Stimulated activated CD4-positive, alpha-beta T cell treated with anti-CD3 and anti-CD28 coated beads, Interleukin-2, amount 100 ng/mL, for 4 hours (primary cell): ENCODE measurements around the gene NUP98.

ENCODE experiments used
- DNase-seq: peaks from one replicate; pipeline ENCODE4 v3.0.0-alpha.2; 2020; ENCODE audit warnings: low read depth

Gene NUP98

DNA sequence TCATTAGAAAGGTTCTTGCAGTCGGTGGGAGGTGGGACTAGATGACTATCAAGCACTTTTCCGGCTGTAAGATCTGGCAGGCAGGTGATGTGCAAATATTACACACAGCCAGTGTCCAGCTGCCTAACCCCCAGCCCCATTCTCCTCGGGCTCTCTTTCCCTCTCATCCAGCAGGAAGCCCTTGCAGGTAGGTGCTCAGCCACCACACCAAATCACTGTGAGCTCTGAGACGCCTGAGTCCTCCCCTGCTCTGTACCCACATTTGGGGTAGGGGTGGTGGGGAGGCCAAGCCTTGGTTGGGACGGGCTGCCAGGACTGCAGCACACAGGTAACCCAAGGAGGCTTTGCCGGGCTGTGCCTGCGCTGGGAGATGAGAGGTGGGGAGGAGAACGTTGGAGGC is 156.2 kb downstream of the NUP98 start:
- DNase-seq, result no peak

DNA sequence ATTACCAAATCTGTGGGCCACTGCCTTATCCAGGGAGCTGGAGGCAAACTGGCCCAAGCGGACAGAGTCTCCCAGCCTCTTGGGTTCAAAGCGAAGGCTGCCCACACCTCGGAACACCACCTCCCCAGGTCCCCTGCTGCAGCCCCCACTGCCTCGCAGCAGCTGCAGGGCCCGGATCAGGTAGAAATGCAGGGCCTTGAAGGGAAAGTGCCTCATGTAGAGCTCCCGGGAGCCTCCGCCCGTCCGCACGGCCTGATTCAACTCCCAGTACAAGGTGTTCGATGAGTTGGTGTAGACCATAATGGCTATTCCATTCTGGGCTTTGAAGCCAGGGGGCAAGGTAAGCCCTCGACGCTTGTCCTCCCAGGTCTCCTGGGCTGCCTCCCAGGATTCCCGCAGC is 157.5 kb downstream of the NUP98 start:
- DNase-seq, result no peak

DNA sequence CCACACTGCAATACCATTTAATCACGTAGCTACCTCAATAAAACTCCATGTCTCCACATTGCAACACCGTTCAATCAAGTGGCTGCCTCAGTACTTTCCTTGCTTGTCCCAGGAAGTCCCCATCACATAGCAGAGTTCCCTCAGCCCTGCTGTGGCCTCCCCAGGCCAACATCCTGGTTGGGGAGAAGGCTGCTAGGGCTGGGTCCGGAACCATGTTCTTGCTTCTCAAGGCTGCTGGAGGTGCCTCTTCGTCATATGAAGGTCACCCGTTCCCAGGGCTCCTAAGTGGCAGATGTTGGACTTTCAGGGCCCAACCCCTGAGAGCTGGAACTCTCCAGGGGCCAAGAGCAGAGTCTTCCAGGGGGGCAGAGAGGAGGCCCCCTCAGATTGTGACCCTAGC is 158.8 kb downstream of the NUP98 start:
- DNase-seq, result no peak

DNA sequence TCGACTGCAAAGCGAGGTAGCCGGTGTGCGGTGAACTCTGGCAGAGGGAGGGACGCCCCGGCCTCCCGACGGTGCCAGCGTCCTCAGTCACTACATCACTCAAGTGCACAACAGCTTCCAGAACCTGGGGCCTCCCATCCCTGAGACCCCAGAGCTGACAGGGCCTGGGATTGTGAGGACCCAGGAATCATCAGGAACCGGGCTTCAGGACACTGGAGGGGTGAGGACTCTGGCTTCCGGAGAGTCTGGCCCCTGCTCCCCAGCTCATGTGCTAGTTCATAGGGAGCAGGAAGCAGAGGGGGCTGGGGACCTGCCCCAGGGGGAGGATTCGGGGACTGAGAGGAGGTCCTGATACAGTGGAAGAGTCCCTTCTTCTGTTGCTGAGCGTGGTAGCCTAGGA is 160.2 kb downstream of the NUP98 start:
- no peak for DNase-seq

DNA sequence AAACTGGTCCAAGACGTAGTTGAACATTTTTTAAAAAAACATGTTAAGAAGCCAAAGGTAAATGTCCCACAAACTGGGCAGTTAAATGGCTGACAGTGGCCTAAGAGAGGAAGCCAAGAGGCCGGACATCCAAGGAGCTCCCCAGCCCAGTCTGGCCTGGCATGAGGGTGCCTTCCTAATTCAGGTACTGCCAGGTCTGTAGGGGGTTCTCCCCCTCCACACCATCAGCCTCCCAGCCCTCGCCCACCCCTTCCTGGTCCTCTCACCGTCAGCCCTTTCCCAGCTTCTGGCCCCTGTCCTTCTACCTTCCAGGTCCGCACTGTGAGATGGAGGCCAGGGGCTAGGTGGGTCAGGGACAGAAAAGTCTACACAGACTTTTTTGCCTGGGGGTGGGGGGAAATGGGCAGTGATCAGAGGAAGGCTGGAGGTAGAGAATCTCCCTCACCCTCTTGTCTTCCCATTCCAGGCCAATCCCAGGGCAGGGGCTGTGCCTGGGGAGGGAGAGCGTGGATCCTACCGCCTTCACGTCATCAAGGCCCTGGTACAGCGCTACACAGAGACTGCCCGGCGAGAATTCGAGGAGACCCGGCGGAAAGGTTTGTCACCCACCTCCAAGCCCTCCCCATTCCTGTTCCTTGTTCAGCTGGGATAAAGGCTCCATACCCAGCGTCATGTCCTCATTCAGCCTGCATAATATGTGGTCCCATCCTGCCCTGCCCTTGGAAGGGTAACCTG is 161.5 kb downstream of the NUP98 start:
- DNase-seq, result no peak

DNA sequence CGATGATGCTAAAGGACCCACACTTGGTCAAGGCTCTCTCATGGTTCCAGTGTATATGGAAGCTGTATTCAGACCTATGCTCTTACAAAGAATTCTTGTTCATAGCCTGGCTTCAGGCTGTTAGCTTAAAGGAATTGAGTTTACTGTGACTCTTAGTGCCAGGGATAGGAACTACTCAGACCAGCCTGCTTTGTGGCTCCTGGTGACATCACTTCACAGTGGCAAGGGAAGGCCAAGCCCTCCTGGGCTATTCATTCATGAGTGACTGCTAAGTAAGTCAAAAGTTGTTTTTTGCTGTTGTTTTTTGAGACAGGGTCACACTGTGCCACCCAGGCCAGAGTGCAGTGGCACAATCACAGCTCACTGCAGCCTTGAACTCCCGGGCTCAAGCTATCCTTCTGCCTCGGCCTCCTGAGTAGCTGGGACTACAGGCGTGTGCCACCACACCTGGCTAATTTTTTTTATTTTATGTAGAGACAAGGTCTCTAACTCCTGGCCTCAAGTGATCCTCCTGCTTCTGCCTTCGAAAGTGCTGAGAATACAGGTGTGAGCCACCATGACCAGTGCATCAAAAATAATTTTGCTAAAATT is 165.2 kb downstream of the NUP98 start:
- no peak for DNase-seq

DNA sequence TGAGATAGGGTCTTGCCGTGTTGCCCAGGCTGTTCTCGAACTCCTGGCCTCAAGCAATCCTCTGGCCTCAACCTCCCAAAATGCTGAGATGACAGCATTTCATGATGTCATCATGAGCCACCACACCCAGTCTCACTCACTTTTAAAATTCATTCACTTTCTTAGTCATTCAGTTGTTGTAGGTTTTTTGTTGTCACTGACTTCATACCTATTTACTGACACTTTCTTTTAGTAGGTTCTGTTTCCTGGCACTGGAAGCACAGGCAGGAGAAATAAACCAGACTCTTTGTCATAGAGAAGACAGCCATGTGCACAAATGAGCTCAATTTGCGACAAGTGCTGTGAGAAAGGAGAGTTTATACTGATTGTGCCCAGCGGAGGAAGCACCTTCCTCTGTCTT is 166.0 kb downstream of the NUP98 start:
- DNase-seq, result no peak

DNA sequence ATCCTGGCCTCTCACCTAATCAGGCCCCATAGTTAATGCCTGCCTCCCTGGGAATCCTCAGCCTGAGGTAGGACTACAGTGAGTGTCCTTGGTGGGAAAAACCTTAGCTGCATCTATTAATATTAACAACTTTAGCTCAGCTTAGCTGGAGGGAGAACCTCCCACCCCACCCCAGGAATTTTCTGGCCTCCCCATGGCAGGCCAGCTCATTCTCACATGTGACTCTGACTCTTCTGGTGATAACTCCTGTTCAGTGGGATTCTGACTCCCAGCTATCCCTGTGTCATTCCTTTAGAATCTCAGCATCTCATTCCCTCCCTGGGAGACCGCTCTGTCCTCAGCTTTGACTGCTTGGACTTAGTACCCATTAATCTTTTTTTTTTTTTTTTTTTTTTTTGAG is 170.1 kb downstream of the NUP98 start:
- DNase-seq, result no peak

DNA sequence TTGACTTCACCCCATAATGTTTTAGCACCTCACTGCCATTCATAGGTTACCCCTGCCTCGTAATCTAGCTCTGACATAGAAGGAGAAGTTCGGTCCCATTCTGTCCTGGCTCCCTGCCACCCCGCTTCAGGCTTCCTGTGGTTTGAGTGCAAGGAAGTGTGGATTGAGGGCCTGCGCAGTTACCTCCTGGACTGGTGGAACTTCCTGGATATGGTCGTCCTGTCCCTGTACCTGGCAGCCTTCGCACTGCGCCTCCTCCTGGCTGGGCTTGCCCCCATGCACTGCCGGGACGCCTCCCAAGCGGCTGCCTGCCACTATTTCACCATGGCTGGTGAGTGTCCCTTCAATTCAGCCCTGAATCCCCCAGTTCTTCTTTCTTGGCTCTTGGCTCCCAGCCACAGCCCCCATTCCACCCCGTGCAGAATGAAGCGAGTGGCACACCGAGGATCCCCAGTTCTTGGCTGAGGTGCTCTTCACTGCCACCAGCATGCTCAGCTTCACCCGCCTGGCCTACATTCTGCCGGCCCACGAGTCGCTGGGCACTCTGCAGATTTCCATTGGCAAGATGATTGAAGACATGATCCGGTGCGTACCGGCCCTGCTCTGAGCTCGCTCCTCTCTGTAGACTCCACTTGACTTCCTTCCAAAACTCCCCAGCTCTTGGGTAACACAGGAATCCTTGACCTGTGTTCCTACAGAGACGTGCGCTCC is 170.9 kb downstream of the NUP98 start:
- DNase-seq, result no peak
